Retina (tissue), 1 donor: Measurements from ENCODE around the gene MMP13.
"Not testable (repeated sequence)": the region's sequence is repeated elsewhere in the genome, so short reads cannot be mapped to it uniquely, and the experiment has no call there.

Source experiments
- DNase-seq: peaks from one replicate; pipeline ENCODE4 v3.0.0-alpha.2; 2016

MMP13 gene

GRCh38 chr11:102935514-102935913, 20.0 kb downstream of the MMP13 start:
- DNase-seq, result no peak

- DNase-seq, result no peak
Observed at GRCh38 chr11:102934735-102935134, 20.8 kb downstream of the MMP13 start.

DNA sequence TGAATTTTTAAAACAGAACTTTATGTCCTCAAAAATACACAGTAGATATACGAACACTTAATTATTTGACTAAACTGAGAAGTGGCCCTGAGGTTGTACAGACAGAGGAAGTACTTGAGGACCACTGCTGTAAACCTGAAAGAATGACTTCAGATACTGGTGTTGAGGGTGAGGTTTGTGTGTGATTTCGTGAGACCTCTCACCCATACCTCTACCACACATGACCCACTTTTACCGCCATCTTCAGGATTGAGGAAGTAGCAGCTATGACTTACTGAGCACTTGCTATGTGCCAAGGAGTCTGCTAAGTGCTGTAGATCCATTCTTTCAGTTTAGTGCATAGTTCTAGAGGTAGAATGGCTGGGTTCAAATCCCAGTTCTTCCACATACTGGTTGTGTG, 21.9 kb downstream of the MMP13 start:
- no peak for DNase-seq

GRCh38 chr11:102932678-102933077, 22.9 kb downstream of the MMP13 start:
- DNase-seq, result no peak

- no peak for DNase-seq
Observed at GRCh38 chr11:102930451-102930850, 25.1 kb downstream of the MMP13 start.

DNA sequence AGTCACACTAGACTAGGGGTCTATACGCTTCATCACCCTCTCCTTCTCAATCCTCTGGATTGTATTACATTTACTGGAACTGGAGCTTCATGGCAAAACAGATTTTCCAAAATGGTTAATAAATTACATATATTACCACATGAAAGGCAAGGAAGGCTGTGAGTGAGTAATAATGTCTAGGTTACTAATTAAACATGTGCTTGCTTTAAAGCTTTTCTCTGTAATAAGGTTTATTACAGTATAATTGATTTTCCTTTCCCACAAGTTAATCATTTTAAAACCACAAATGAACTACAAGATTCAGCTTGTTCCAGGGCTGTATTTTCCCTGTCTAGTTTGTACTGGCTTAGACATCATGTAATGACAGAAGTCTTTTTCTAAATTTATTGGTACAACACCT, 25.6 kb downstream of the MMP13 start:
- no peak for DNase-seq

DNA sequence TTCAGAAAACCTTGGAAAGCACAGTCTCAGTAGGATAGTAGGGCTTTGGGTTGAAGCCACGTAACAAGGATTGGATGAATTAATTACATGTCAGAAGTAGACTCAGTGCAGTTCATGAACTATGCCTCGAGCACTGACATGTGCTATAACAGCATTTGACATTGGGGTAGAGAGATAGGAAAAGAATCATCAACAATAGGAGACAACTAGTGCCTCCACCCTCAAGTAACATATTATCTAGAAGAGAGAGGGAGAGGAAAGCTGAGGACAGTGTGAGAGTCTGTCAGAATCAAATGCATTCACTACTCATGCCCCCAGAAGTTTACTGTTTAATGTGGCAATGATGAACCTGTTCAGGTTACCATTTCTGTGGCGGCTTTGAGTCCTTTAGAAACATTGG, 26.4 kb downstream of the MMP13 start:
- DNase-seq, result no peak

- DNase-seq, result no peak
Observed at GRCh38 chr11:102928247-102928646, 27.3 kb downstream of the MMP13 start.

DNA sequence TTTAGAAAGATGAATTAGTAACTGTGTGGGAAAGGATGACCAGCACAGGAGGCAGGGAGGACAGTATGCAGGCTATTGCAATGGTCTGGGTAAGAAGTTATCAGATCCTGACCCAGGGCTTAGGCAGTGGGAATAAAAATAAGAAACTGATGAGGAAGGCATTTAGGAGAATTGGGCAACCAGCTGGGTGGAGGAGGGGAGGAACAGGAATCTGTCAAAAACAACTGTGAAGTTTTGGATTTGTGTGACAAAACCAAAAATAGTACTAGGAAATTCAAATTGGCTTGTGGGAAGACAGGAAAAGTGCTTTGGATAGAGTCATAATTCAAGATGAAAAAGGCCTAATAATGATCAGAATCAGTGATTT, 27.9 kb downstream of the MMP13 start:
- DNase-seq, result no peak

DNA sequence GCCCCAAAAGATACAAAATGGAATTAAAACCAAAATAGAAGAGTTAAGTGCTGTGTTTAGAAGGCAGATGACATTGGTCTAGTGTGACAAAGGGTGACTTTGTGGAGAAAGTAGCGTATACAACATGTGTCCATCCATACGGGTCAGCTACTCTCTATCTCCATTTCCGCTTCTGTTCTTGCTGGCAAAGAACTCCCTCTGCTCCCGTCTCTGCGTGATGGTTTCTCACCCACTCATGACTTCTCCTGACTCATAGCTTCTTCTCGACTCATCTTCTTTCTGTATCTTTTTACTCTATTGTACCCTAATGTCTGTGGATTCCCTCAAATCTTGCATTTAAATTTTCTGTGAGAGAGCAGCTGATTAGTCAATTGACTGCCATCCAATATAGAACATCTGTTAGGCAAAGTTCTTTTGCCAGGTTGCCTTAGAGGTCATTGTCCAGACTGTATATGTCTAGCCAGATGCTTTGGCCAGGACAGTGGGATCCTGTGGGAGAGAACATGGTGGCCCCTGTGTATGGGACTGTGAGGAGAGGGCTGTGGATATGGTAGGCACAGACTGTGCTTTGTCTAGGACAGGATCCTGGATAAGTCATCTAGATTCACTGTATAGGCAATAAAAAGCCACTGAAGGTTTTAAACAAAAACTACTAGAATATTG, 28.4 kb downstream of the MMP13 start:
- DNase-seq, result no peak

- DNase-seq, result no peak
Observed at GRCh38 chr11:102926517-102926916, 29.0 kb downstream of the MMP13 start.

DNA sequence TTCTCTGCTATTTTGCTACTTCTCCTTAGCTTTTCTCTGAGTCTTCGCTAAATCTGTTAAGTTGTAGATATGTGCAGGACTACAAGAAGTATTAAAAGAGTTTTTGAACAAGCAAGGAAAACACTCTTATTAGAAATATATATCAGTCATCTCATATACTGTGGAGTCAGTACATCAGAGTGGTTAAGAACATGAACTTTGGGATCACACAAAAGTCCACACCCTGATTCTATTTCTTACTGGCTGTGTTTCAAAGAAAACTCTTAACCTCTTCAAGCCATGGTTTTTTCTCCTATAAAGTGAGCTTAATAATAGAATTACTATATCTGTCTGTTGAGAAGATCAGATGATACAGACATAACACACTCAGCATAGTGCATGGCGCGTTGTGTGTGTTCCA, 29.5 kb downstream of the MMP13 start:
- no peak for DNase-seq

DNA sequence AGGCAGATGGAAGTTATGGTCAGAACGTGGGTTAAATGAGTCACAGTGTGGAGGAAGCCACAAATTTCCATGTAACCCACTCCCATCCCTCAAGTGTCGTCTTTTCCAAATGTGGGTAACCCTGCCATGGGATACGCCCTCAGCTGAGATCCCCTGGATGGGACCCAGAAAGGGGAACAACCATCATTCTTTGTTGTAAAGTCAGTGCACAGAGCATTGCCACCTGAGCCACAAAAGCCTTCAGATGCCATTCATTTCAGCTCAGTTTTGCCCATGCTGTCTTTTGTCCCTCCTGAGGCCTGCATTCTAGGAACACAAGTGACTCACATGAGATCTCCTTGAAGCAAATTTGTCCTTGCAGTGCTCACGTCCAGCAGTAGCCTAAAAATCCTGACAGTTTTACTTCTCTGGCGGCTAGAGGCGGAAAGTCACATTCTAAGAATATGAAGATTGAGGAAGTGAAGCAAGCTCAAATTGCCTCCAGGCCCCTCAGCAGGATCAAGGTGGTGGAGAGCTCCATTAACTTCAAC, 30.6 kb downstream of the MMP13 start:
- no peak for DNase-seq

- DNase-seq, result no peak
Observed at GRCh38 chr11:102921587-102922220, 33.8 kb downstream of the MMP13 start.

GRCh38 chr11:102920118-102920684, 35.3 kb downstream of the MMP13 start:
- no peak for DNase-seq

DNA sequence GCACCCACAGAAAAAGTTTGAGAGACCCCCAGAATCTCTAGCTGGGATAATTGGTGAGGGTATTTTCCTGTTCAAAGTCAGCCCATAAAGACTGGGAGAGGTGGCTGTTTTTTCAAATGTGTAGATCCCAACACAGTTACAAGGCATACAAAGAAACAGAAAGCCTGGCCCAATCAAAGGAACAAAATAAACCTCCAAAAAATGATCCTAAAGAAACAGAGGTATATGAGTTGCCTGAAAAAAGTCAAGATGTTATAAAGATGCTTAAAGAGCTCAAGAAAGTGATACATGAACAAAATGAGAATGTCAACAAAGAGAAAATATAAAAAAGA, 40.5 kb downstream of the MMP13 start:
- no peak for DNase-seq

DNA sequence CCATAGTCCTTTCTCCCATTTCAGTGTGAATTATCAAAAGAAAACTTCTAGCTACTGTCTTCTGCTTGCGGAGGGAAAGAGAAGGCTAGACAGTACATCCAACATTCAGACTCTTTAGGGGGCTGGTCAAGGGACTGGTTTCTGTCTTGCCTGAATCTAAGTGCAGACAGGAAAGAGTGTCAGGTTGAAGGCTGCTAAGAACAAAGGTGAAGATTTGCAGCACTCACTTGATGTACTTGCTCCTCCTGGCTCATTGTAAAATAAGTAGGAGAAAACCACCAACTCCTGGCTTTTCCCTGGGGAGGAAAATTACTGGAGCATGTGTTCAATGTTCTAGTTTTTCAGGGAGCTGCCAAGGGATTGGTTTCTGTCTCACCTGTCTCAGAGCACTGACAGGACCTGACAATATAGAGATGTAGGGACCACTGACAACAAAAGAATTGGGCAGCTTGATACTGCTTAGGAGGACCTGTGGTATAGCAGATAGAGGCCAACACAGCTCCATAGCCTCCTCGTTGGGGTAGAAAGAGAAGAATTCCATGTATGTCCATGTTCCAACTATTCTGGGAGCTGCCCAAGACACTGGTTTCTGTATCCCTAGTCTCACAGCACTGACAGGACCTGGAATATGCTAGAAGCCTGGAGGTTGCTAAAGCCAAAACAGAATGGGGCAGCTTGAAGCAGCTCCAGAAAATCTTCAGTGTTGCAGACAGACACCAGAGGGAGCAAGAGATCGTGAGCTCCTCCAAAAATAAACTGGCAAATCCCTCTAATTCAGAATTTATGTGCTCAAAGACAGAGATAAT, 41.1 kb downstream of the MMP13 start:
- no peak for DNase-seq

- DNase-seq, result no peak
Observed at GRCh38 chr11:102912482-102912830, 43.1 kb downstream of the MMP13 start.

DNA sequence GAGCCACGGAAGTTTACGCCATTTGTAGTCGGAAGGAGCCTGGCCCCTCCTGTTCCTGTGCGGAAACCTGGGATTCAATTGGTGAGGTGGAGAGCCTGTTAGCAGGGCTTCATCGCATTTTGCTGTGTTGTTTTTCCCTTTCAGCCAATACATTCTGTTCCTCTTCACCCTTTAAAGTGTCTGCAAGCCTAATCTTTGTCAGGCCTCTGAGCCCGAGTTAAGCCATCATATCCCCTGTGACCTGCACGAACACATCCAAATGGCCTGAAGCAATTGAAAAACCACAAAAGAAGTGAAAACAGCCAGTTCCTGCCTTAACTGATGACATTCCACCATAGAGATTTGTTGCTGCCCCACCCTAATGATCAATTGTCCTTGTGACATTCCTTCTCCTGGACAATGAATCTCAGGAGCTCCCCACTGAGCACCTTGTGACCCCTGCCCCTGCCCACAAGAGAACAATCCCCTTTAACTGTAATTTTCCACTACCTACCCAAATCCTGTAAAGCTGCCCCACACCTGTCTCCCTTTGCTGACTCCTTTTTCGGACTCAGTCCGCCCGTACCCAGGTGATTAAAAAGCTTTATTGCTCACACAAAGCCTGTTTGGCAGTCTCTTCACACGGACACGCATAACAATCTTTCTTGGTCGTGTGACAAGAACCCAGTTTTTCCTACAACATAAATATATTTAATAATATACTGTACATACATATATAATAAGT, 43.6 kb downstream of the MMP13 start:
- no peak for DNase-seq

DNA sequence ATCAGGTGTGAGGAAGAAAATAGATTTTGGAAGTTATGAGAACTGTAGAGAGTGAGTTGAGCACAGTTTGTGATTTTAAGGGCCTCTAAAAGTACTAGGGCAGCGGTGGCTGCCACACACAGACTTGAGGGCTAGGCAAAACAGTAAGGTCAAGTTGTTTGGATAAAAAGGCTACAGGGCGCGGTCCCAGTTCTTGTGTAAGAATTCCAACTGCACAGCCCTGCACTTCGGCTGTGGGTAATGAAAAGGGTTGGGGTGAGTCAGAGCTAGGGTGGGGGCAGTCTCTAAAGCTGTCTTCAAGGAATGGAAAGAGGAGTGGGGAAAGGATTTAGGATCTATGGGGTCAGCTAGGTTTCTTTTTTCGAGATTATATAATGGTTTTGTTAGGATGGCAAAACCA, 49.7 kb downstream of the MMP13 start:
- DNase-seq, result not testable (repeated sequence)

GRCh38 chr11:102903895-102904294, 51.6 kb downstream of the MMP13 start:
- not testable (repeated sequence) for DNase-seq

DNA sequence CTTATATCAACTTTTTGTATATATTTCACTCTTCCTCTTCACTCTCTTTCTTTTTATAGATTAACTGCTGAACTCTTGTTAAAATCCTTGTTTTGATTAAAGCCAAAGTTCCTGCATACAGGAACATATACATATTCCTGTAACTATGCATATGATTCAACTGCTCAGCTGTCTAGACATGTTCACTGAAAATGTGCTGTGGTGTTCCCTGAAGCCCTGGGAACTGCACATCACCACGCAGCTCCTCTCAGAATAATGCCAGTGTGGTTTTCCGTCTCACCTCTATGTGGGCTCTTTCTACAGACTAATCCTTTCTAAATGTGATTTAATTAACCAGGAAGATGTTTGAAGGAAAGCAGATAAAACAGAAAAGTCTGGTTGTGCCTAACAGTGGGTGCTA, 55.2 kb downstream of the MMP13 start:
- DNase-seq, result no peak
